NCI-H524 (cell line): ENCODE measurements around the gene GP1BA.

ENCODE experiments used
- DNase-seq, 2 experiments: peaks; one replicate each; lab custom pipeline; 2025; lab: John Stamatoyannopoulos, UW

Gene GP1BA

DNA sequence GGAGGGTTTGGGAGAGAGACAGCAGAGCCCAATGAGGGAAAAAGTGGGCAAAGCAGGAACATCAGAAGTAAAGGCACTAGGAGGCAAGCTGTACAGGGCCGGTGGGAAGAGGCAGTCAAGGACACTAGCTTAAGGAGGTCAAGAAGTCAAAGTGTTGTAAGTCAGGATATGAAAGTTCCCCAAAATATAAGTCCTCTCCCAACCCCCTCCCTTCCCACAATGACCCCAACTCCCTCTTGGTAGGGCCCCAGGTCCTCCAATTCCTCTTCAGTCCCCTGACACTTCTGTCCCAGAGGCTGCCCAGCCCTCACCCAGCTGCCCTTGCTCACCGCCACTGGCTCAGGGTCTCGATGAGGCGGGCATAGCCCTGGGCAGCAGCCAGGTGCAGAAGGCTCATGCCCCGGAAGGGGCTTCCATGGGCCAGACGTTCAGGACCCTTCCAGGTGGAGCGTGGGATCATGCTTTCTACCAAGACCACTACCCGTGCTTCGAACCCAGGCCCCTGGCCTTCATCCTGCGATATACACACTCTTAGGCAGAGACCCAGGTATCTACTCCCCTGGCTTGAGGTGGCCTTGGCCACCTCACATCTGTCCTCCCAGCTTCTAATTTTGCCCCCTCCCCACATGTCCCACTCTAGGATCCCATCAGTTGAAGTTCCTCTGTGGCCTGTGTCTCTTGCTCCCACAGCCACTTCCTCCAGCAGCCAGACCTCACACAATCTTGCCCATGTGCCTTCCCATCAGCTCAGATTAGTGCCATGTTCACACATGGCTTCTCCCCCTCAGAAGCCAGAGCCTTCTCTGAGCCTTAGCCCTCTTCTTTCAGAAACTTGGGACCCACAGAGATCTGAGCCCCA is 41.4 kb downstream of the GP1BA start:
- DNase-seq: no peak

DNA sequence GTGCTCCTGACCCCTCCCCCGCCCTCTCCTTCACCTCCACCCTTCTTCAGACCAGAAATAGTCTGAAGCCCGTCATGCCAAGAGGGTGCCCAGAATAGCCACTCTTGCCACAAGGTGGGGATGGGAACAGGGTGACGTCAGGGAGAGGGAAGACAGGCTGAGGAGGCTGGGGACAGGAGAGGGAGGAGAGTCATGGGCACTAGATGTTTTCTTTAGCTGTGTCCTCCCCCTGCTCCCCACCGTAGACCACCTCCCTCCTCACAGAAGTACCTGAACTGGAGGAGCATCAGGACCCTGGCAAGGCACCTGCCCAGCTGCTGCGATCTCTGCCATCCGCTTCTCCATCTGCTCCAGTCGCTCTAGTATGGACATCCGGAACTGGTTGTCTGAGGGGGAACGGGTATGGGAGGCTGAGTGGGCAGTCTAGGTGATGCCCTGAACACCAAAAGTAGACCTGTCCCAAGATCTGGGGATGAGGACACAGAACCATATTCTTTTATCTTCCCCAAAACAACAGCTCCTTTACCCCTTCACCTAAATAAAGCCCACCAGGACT is 42.1 kb downstream of the GP1BA start:
- no peak for DNase-seq

DNA sequence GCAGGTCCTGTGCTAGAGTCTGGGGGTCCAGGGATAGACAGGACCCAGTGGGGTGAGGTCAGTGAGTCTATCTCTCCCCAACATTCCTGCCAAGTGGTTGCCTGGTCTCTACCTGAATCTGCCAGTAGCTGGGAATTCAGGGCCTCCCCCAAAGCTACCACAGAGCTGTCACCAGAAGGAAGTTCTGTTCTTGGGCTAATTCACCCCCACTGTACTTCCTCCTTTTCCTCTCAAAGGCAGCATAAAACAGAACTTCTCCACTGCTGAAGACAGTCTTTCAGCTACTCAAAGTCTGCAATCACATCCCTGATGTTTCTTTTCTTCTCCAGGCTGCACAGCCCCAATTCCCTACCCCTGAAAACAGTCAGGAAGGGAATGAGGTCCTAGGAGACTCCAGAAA is 46.6 kb downstream of the GP1BA start:
- no peak for DNase-seq

DNA sequence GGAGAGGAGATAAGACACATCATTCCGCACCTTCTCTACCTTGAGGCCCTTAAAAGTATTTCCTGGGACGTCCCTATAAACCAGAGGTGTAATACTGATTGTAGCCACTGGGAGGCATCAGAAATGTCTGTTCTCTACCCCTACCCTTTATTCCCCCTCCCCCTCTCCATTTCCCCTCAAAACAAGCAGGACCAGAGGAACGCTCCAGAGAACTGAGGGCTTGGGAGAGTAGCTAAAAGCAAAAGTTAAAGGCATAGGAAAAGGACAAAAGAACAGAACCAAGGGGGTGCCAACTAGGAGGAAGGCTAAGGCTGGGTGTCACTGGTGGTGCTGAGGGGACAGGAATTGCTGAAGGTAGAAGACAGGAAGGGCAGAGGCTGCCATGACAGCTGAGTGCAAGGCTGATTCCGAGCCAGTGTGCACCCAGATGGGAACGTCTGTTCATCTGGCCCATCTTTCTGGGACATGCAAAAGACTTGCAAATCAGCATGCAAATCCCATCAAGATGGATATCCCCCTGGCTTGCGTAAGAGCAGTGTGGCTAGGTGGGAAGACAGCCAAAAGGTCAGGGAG is 48.7 kb downstream of the GP1BA start:
- peak; percentile 11 to 57 for DNase-seq

DNA sequence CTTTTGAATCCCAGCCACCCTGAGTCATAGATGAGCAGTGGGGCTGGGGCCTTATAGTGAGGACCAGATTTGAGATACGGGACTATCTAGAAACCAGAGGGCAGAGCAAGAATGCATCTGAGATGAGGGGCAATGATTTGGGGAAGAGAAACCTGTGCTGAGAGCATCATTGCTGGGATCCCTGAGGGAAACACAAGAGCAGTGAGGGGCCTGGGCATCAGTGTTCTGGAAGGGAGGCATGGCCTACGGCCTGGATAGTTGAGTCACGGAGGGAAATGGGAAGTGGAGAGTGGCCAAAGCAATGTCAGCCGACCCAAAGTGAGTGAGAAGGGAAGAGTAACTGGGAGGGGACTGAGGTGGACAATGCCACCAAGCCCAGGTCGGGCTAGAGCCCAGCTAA is 50.2 kb downstream of the GP1BA start:
- DNase-seq: no peak
